Stimulated activated CD4-positive, alpha-beta T cell treated with anti-CD3 and anti-CD28 coated beads, Interleukin-15, amount 100 ng/mL, for 24 hours (primary cell): ENCODE results near the gene SLC39A11.
"Not testable (repeated sequence)": the region's sequence is repeated elsewhere in the genome, so short reads cannot be mapped to it uniquely, and the experiment has no call there.

Experiments used
- DNase-seq: peaks from one replicate; pipeline ENCODE4 v3.0.0-alpha.2; 2020

SLC39A11 gene

GRCh38 chr17:72898725-72899124 lies 193.8 kb downstream of the SLC39A11 start:
- no peak for DNase-seq

- DNase-seq: not testable (repeated sequence)
Measured at GRCh38 chr17:72896288-72896687, 196.2 kb downstream of the SLC39A11 start.

- no peak for DNase-seq
Measured at GRCh38 chr17:72891627-72892026, 200.9 kb downstream of the SLC39A11 start.

GRCh38 chr17:72890711-72891110 lies 201.8 kb downstream of the SLC39A11 start:
- DNase-seq: no peak

- no peak for DNase-seq
Measured at GRCh38 chr17:72887917-72888316, 204.6 kb downstream of the SLC39A11 start.

- no peak for DNase-seq
Measured at GRCh38 chr17:72887322-72887721, 205.2 kb downstream of the SLC39A11 start.

GRCh38 chr17:72886622-72887021 lies 205.9 kb downstream of the SLC39A11 start:
- DNase-seq: no peak

GRCh38 chr17:72884066-72884465 lies 208.4 kb downstream of the SLC39A11 start:
- DNase-seq: no peak

GRCh38 chr17:72883351-72883750 lies 209.1 kb downstream of the SLC39A11 start:
- DNase-seq: no peak

- DNase-seq: no peak
Measured at GRCh38 chr17:72882426-72882825, 210.1 kb downstream of the SLC39A11 start.

GRCh38 chr17:72879877-72880276 lies 212.6 kb downstream of the SLC39A11 start:
- DNase-seq: no peak

GRCh38 chr17:72878975-72879660 lies 213.4 kb downstream of the SLC39A11 start:
- no peak for DNase-seq

- no peak for DNase-seq
Measured at GRCh38 chr17:72877348-72877747, 215.1 kb downstream of the SLC39A11 start.

- DNase-seq: no peak
Measured at GRCh38 chr17:72876413-72876812, 216.1 kb downstream of the SLC39A11 start.

- no peak for DNase-seq
Measured at GRCh38 chr17:72875361-72875760, 217.1 kb downstream of the SLC39A11 start.

- DNase-seq: no peak
Measured at GRCh38 chr17:72872396-72872795, 220.1 kb downstream of the SLC39A11 start.

GRCh38 chr17:72870367-72870985 lies 222.0 kb downstream of the SLC39A11 start:
- DNase-seq: no peak

GRCh38 chr17:72869630-72870029 lies 222.9 kb downstream of the SLC39A11 start:
- DNase-seq: no peak

GRCh38 chr17:72865954-72866353 lies 226.5 kb downstream of the SLC39A11 start:
- DNase-seq: no peak

GRCh38 chr17:72863526-72864211 lies 228.8 kb downstream of the SLC39A11 start:
- DNase-seq: no peak

- no peak for DNase-seq
Measured at GRCh38 chr17:72862276-72862999, 230.1 kb downstream of the SLC39A11 start.

GRCh38 chr17:72861811-72862210 lies 230.7 kb downstream of the SLC39A11 start:
- DNase-seq: no peak

- DNase-seq: no peak
Measured at GRCh38 chr17:72860778-72861177, 231.7 kb downstream of the SLC39A11 start.
